SJCRH30 (cell line): ENCODE results near the gene SLCO3A1. TPM values are rescaled to one million over a fixed set of nuclear protein-coding genes. Genes with fewer than 3 reads are reported as not detected.

Experiments used
- DNase-seq, 2 experiments: peaks; one replicate each; pipeline ENCODE4 v3.0.0-alpha.2; 2015 to 2020
- H3K27ac ChIP-seq: fragments of 250-450 bp; sonication (Bioruptor Pico); 2 replicates; pipeline ENCODE4 v1.5.1; 2020; ENCODE audit warnings: mild to moderate bottlenecking, moderate library complexity
- H3K27me3 ChIP-seq: fragments of 250-450 bp; sonication (Bioruptor Pico); 2 replicates; pipeline ENCODE4 v1.5.1; 2020; ENCODE audit warnings: mild to moderate bottlenecking, moderate library complexity
- H3K36me3 ChIP-seq: fragments of 250-450 bp; sonication (Bioruptor Pico); 2 replicates; pipeline ENCODE4 v1.5.1; 2020; ENCODE audit warnings: mild to moderate bottlenecking, moderate library complexity
- H3K4me1 ChIP-seq: fragments of 250-450 bp; sonication (Bioruptor Pico); 2 replicates; pipeline ENCODE4 v1.5.1; 2020; ENCODE audit warnings: mild to moderate bottlenecking, moderate library complexity
- H3K4me3 ChIP-seq: fragments of 250-450 bp; sonication (Bioruptor Pico); 2 replicates; pipeline ENCODE4 v1.5.1; 2020; ENCODE audit warnings: mild to moderate bottlenecking, moderate library complexity
- H3K9me3 ChIP-seq: fragments of 250-450 bp; sonication (Bioruptor Pico); replicated peaks from 2 replicates; pipeline ENCODE4 v1.5.1; 2020; ENCODE audit warnings: mild to moderate bottlenecking, moderate library complexity
- total RNA-seq: library from RNA; depleted of rRNA; stranded (reverse); fragments of >200 nt; shearing (Covaris generic); gene quantifications from 2 replicates; pipeline ENCODE4 v1.2.3, GENCODE V29; 2014

The SLCO3A1 gene
- total RNA-seq, 1 experiment from 2014 or later: 4.3 TPM

DNA sequence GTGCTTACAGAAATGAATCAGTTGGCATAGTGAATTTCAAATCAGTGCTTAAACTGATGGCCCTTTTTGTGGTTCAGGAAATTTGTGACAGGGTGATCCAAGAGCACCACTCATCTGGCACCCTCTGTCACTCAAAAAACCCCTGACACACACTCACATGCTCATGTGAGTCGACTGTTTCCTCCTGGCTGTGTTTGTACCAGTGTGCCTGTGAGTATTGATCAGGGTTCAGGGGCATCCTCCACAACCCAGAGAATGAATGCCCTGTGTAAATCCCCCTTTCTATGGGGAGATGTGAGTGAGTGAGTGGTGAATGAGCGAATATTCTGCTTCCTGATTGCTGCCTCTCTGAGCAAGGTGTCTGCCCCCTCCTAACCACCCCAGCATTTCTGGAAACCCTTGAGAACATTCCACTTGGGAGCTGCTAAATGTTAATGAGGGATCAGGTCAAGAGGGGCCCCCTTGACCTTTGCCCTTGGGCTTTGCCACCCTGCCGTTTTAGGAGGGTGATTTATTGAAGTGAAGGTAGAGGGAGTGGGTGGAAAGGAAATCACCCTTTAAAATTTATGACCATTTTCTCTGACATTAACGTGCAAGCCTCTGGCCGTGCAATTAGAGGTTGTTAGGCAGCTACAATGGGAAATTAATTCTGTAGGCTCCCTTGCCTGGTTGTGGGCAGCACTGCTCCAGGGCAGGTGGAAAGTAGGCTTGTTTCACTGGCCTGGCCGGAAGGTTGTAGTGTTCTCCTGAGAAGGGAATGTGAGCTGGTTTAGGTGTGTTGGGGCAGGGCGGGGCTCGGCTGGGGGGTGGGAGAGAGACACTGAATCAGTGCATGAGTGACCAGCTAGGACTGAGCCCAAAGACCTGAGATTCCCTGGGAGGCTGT lies 87.2 kb downstream of the SLCO3A1 start:
- Histone ChIP-seq H3K9me3 (no peaks in the 10 kb centered on the region), H3K27ac (no peak overlapping the region), H3K27me3 (no peaks in the 10 kb centered on the region), H3K4me3 (no peak overlapping the region), H3K4me1 (no peaks in the 10 kb centered on the region), H3K36me3 (no peaks in the 10 kb centered on the region)
- no peak for DNase-seq

DNA sequence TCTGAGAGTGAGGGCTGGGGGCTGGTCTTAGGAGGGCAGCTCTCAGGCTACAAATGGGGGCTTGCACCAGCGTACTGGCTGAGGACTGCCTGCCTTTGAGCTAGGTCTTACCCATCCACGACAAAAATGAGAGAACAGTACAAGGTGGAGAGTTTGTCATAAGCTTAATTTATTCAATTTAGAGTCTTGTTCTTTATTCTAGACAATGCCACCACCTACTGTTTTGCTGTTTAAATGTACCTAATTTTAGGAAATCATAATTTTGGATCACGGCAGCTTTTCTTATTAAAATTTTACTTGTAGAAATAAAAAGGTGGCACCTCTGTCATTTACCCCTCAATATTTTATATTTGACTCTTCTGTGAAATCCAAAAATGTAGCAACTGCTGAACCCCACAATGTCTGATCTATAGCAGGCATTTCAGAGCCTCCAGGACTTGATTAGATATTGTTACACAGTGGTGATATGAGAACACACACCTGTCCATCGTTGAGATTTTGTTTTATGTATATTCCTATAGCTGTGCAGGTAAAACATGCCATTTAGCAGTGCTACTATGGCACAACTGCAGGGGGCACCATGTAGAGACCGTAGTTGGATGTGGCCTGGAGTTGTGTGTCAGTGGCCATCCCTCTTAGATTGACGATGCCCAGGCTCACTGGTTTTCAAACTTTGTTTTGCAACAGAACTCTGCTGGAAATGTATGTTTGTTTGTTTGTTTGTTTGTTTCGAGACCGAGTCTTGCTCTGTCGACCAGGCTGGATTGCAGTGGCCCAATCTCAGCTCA lies 88.6 kb downstream of the SLCO3A1 start:
- DNase-seq: no peak

DNA sequence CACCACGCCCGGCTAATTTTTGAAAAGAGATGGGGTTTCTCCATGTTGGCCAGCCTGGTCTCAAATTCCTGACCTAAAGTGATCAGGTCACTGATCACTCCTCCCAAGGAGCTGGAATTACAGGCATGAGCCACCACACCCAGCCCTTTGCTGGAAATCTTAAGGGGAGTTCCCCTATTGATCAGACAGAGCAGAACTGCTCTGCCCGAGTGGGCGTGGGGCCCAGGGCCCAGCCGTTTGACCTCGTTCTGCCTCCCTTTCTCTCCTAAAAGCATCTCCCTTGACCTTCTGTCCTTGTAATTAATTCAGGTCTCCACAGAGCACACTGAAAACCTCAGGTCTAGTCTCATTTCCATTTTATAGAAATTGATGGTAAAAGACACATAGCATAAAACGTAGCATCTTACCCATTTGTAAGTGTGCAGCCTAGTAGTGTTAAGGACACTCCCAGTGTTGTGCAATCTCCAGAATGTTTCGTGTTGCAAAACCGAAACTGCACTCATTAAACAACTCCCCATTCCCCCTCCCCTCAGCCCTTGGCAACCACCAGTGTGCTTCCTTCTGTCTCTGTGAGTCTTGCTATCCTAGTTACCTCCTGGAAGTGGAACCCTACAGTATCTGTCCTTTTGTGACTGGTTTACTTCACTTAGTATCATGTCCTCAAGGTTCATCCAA lies 89.3 kb downstream of the SLCO3A1 start:
- no peaks in the 10 kb centered on the region for H3K9me3 ChIP-seq
- no peaks in the 10 kb centered on the region for H3K4me1 ChIP-seq
- no peak overlapping the region for H3K27ac ChIP-seq
- no peak for DNase-seq
- no peaks in the 10 kb centered on the region for H3K27me3 ChIP-seq
- no peak overlapping the region for H3K4me3 ChIP-seq
- H3K36me3 ChIP-seq: no peaks in the 10 kb centered on the region

More for the DNA sequence above, 88.6 kb downstream of the SLCO3A1 start:
- Histone ChIP-seq H3K9me3 (no peaks in the 10 kb centered on the region), H3K27ac (no peak overlapping the region), H3K4me1 (no peaks in the 10 kb centered on the region), H3K27me3 (no peaks in the 10 kb centered on the region), H3K36me3 (no peaks in the 10 kb centered on the region), H3K4me3 (no peak overlapping the region)

DNA sequence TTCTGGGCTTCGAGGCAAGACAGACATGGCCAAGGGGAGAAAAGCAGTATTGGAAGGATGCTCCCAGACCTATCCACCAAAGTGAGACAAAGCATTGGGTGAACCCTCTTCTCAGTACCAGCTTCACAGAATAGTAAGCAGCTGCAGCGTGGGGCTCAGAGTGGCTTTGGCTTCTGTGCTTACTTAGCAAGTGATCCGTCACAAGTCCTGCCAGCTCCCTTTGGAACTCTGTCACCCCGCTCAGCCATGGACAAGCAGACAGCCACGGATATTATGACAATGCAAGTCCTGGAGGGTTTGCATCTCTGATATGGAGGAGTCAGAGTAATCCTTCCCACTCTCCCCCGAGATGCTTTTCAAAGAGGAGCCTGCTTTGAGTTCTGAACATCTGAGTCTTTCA lies 90.8 kb downstream of the SLCO3A1 start:
- no peaks in the 10 kb centered on the region for H3K36me3 ChIP-seq
- H3K9me3 ChIP-seq: no peaks in the 10 kb centered on the region
- no peaks in the 10 kb centered on the region for H3K27me3 ChIP-seq
- H3K27ac ChIP-seq: no peak overlapping the region
- H3K4me1 ChIP-seq: no peaks in the 10 kb centered on the region
- DNase-seq: no peak
- no peak overlapping the region for H3K4me3 ChIP-seq

DNA sequence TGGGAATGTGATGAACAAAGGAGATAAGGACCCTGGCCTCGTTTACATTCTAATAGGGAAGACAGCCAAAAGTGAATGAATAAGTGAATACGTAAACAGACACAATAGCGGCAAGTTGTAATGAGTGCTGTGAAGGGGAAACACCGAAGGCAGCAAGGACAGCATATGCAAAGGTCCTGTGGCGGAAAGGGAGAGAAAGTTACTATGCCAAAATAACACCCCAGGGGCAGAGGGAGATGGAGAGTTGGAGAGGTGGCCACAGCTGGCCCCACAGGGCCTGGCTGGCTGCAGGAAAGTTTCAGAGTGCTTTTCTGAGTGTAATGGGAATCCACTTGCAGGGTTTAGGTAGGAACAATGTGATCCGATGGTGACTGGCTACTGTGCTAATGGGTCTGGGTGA lies 91.9 kb downstream of the SLCO3A1 start:
- H3K4me1 ChIP-seq: no peaks in the 10 kb centered on the region
- no peaks in the 10 kb centered on the region for H3K9me3 ChIP-seq
- H3K4me3 ChIP-seq: no peak overlapping the region
- DNase-seq: no peak
- H3K27me3 ChIP-seq: no peaks in the 10 kb centered on the region
- H3K36me3 ChIP-seq: no peaks in the 10 kb centered on the region
- no peak overlapping the region for H3K27ac ChIP-seq

DNA sequence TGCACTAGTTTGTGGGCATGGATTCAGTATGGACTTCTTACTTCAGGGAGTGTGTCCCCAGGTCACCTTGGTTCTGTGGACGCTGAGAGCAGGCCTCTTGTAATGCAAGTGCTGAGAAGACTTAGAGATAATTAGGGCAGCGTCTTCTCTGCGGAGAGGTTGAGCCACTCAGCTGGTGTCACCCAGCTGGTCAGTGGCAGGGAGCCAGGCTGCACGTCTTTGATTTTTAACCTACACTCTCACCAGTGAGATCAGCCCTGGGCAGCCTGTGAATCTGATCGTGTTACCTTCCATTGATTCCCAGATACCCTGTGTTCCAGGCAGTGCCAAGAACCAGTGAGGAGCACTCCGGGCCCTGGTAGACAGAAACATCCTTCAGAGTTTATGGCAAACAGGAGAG lies 92.6 kb downstream of the SLCO3A1 start:
- H3K4me3 ChIP-seq: no peak overlapping the region
- H3K36me3 ChIP-seq: no peaks in the 10 kb centered on the region
- H3K4me1 ChIP-seq: no peaks in the 10 kb centered on the region
- H3K9me3 ChIP-seq: no peaks in the 10 kb centered on the region
- H3K27ac ChIP-seq: no peak overlapping the region
- DNase-seq: no peak
- no peaks in the 10 kb centered on the region for H3K27me3 ChIP-seq

DNA sequence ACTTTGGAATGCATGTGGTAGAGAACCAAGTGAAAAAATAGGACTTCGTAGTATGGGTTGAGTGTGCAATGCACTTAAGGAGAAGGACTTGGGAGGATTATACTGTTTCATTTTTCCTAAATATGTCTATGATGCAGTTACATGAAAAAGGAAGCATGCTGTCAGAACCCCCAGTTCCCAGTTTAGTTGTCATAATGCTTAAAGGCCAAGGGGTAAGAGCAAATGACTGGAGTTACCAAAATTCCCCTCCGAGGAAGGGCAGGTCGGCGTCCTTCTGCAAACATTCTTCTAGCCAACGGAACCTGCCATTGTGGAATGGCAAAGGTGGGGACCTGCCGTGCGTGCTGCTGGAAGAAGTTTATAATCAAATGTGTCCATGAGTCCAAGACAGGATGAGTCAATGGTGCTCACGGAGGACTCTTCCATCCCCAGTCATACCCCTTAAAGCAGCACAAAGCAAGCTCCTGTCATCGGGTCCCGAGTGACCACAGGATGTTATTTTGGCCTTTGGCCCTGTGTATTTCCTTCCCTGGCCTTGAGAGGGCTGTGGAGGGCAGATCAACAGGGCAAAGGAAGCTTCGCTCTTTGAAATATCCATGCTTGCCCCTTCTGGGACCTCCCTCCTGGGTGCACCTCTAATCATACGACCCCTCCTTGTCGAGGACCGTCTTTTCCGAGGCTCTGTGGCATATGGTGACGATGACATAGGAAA lies 93.2 kb downstream of the SLCO3A1 start:
- DNase-seq: no peak
- no peaks in the 10 kb centered on the region for H3K36me3 ChIP-seq
- H3K4me1 ChIP-seq: no peaks in the 10 kb centered on the region
- no peaks in the 10 kb centered on the region for H3K27me3 ChIP-seq
- H3K9me3 ChIP-seq: no peaks in the 10 kb centered on the region
- no peak overlapping the region for H3K4me3 ChIP-seq
- H3K27ac ChIP-seq: no peak overlapping the region

DNA sequence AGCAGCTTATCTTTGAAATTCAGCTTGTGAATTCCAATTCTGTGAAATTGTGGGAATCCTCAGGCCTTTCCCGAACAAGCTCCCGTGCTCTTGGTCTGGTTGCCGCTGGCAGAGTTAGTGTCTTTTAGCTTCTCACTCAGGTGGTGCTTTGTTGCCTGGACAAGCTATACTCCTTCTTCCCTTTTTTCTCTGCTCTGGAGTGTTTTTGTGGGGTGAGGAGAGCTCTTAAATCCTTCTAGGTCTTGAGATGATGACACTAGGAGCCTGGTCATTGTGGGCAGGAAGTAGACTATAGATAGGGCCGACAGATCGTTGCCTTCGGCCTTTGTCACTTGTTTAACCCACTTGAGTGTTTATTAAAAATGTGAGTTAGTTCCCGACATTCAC lies 93.8 kb downstream of the SLCO3A1 start:
- Histone ChIP-seq H3K27me3 (no peaks in the 10 kb centered on the region), H3K9me3 (no peaks in the 10 kb centered on the region), H3K4me1 (no peaks in the 10 kb centered on the region), H3K36me3 (no peaks in the 10 kb centered on the region), H3K27ac (no peak overlapping the region), H3K4me3 (no peak overlapping the region)
- no peak for DNase-seq

DNA sequence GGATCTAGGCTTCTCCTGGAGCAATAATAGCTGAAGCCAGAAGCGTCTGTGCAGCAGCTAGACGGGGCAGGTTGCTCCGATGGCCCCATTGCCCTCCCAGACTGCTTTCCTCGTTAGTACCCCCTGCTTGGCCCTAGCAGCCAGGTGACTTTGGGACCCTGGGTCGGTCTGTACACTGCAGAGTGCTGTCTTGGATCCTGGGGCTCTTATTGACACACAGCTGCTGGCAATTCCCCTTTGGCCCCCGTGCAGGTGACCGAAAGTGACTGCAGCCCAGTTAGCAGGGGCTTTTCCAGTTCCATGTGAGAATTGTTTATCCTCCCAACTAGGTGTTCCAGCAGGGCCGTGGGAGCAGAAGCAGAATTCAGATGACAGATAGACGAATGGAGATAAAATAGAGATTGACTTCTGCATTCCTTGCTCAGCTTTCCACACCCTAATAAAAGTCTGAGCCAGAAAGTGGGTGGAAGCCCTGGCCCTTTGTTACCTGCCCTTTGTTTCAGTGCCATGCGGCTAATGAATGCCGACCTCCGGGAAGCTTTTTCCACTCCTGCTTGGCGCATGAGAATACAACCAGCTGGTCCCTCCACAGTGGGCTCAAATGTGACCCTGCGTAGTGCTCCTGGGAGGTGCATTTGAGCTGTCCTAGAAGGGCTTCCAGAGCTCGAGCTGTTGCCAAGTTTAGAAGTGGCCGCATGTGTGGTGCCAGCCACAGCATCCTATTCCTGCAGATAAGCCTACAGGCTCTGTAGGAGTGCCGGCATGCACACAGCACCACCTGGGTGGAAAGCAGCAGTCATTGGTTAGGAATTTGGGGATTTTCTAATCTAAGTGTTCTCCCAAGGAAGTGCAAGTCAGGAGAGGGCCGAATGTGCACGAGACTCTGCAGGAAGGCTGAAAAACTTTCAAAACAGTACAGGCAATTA lies 94.4 kb downstream of the SLCO3A1 start:
- no peak overlapping the region for H3K27ac ChIP-seq
- no peak overlapping the region for H3K4me3 ChIP-seq
- no peak for DNase-seq
- H3K9me3 ChIP-seq: no peaks in the 10 kb centered on the region
- H3K4me1 ChIP-seq: no peaks in the 10 kb centered on the region
- no peaks in the 10 kb centered on the region for H3K36me3 ChIP-seq
- no peaks in the 10 kb centered on the region for H3K27me3 ChIP-seq

DNA sequence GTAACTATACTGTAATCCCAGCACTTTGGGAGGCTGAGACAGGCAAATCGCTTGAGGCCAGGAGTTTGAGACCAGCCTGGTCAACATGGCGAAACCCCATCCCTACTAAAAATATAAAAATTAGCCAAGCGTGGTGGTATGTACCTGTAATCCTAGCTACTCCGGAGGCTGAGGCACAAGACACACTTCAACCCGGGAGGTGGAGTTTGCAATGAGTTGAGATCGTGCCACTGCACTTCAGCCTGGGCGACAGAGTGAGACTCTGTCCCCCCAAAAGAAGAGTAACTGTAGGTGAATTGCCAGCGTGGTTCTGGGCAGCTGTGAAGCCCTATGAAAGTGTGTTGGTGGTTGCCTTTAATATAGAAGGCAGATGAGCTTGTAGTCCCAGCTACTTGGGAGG lies 95.9 kb downstream of the SLCO3A1 start:
- Histone ChIP-seq H3K9me3 (no peaks in the 10 kb centered on the region), H3K27me3 (no peaks in the 10 kb centered on the region), H3K4me1 (no peaks in the 10 kb centered on the region), H3K27ac (no peak overlapping the region), H3K36me3 (no peaks in the 10 kb centered on the region), H3K4me3 (no peak overlapping the region)
- no peak for DNase-seq

DNA sequence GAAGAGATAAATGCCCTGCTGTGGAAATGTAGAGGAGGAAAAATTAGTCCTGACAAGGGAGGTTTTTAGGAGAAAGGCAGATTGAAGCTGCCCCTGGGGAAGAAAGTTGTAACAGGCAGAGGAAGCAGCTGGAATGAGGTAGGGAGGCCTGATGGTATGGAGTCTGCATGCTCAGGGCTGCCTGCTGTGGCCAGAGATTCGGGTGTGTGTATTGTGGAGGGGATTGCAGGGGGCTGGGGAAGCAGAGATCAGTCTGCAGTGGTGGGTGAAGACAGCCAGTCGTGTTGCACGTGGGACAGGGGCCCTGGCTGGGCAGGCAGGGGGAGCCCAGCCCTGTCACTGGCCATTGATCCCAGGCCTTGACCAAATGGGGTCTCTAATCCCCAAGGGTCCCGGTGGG lies 96.5 kb downstream of the SLCO3A1 start:
- H3K27ac ChIP-seq: no peak overlapping the region

DNA sequence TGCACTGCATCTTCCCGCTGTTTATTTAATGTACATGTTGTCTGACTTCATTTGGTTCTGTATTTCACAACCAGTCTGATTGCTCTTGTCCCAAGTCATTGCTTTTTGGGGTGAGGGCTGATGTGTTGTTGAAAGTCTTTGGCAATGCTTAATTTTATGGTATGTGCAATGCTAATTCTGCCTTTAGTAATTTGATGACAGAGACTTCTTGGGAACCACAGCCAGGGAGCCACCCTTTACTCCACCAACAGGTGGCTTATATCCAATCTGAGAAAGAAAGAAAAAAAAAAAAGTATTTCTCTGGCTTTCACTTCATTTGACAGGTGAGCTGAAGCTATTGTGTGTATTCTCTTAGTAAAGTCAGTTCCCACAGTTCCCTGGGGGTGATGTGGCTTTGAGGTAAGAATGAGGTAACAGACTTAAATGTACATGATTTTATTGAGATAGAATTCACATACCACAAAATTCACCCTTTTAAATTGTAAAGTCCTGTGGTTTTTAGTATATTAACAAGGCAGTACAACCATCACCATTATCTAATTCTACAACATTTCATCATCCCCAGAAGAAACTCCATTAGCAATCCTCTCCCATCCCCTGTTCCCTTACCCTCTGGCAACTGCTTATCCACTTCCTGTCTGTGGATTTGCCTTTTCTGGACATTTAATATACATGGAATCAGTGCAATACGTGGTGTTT lies 97.3 kb downstream of the SLCO3A1 start:
- Histone ChIP-seq H3K9me3 (no peaks in the 10 kb centered on the region), H3K36me3 (no peaks in the 10 kb centered on the region), H3K27me3 (no peaks in the 10 kb centered on the region), H3K27ac (no peak overlapping the region), H3K4me1 (no peaks in the 10 kb centered on the region), H3K4me3 (no peak overlapping the region)
- no peak for DNase-seq

More for the DNA sequence above, 96.5 kb downstream of the SLCO3A1 start:
- no peak for DNase-seq
- no peaks in the 10 kb centered on the region for H3K36me3 ChIP-seq
- no peaks in the 10 kb centered on the region for H3K9me3 ChIP-seq
- H3K27me3 ChIP-seq: no peaks in the 10 kb centered on the region
- no peak overlapping the region for H3K4me3 ChIP-seq
- no peaks in the 10 kb centered on the region for H3K4me1 ChIP-seq

DNA sequence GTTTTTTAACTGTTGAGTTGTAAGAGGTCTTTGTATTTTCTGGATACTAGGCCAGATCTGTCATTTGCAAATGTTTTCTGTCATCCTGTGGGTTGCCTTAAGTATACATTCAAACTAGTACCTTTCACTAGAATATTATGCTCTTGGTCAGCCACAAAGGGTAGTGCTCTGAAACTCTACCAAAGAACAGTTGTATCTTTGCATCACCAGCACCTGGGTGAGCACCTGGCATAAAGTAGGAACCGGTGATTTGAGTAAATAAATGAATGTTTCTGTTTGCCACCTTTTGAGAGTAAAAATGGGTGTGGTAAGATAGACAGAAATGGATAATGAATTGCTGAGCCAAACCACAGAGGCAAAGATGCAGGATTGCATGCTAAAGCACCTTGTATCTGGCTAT lies 98.7 kb downstream of the SLCO3A1 start:
- no peak for DNase-seq
- Histone ChIP-seq H3K27me3 (no peaks in the 10 kb centered on the region), H3K4me1 (no peaks in the 10 kb centered on the region), H3K4me3 (no peak overlapping the region), H3K27ac (no peak overlapping the region), H3K36me3 (no peaks in the 10 kb centered on the region), H3K9me3 (no peaks in the 10 kb centered on the region)
